Keratinocyte (primary cell): ENCODE data around the gene RGMA. TPM values are rescaled to one million over a fixed set of nuclear protein-coding genes. Genes with fewer than 3 reads are reported as not detected.

Source experiments
- DNase-seq: peaks from one replicate; pipeline ENCODE4 v3.0.0-alpha.2; 2011; ENCODE audit warnings: low read depth, missing footprints, low spot score
- FAIRE-seq: peaks from 2 replicates; lab custom pipeline; 2011; peaks lifted over from hg19 to GRCh38; lab: Jason Lieb, UNC
- H2AFZ ChIP-seq: 2 replicates; pipeline ENCODE4 v1.6.0; 2012; ENCODE audit warnings: low read length, control low read depth, inconsistent platforms; ENCODE audit not compliant: control insufficient read depth
- H3K27ac ChIP-seq: 2 replicates; pipeline ENCODE4 v1.5.1; 2011; ENCODE audit warnings: low read length; ENCODE audit not compliant: control insufficient read depth, insufficient read depth
- H3K27me3 ChIP-seq: 3 replicates; pipeline ENCODE4 v1.6.0; 2011; ENCODE audit warnings: low read length; ENCODE audit not compliant: control insufficient read depth, insufficient read depth; ENCODE audit errors: extremely low read depth
- H3K36me3 ChIP-seq, 2 experiments: 2 replicates in 1 of 2; 3 replicates in 1 of 2; pipeline ENCODE4 v1.5.1; 2011; ENCODE audit warnings: low read length in 2 of 2, mild to moderate bottlenecking in 1 of 2; ENCODE audit not compliant: control insufficient read depth in 2 of 2, insufficient read depth in 2 of 2; ENCODE audit errors: extremely low read depth in 1 of 2
- H3K4me1 ChIP-seq: 3 replicates; pipeline ENCODE4 v1.5.1; 2011; ENCODE audit warnings: low read length; ENCODE audit not compliant: control insufficient read depth, insufficient read depth; ENCODE audit errors: extremely low read depth
- H3K4me2 ChIP-seq: 3 replicates; pipeline ENCODE4 v1.6.0; 2011; ENCODE audit warnings: low read depth, low read length; ENCODE audit not compliant: control insufficient read depth, insufficient read depth; ENCODE audit errors: extremely low read depth
- H3K4me3 ChIP-seq, 3 experiments: fragments of 200-600 bp in 1 of 3; sonication (generic) in 1 of 3; 2 replicates in 2 of 3; 3 replicates in 1 of 3; pipeline ENCODE4 v1.5.1; 2011 to 2016; ENCODE audit warnings: low read length in 3 of 3, mild to moderate bottlenecking in 3 of 3, control low read depth in 2 of 3, inconsistent platforms in 1 of 3, low read depth in 1 of 3, mixed read lengths in 1 of 3, mixed run types in 1 of 3, moderate library complexity in 1 of 3; ENCODE audit not compliant: control insufficient read depth in 2 of 3, insufficient read depth in 2 of 3; ENCODE audit errors: extremely low read depth in 1 of 3
- H3K79me2 ChIP-seq: 2 replicates; pipeline ENCODE4 v1.6.0; 2012; ENCODE audit warnings: low read length; ENCODE audit not compliant: control insufficient read depth, insufficient read depth
- H3K9ac ChIP-seq: 3 replicates; pipeline ENCODE4 v1.6.0; 2011; ENCODE audit warnings: low read length; ENCODE audit not compliant: control insufficient read depth, insufficient read depth; ENCODE audit errors: extremely low read depth
- H3K9me1 ChIP-seq: 3 replicates; pipeline ENCODE4 v1.6.0; 2011; ENCODE audit warnings: low read length; ENCODE audit not compliant: control insufficient read depth, insufficient read depth; ENCODE audit errors: extremely low read depth
- H3K9me3 ChIP-seq: 2 replicates; pipeline ENCODE4 v1.5.1; 2012; ENCODE audit warnings: low read depth, low read length; ENCODE audit not compliant: control insufficient read depth
- H4K20me1 ChIP-seq: 3 replicates; pipeline ENCODE4 v1.6.0; 2011; ENCODE audit warnings: low read length; ENCODE audit not compliant: control insufficient read depth, insufficient read depth; ENCODE audit errors: extremely low read depth
- EZH2 ChIP-seq: IDR thresholded peaks from one replicate; pipeline ENCODE4 v1.6.1; 2012; ENCODE audit warnings: inconsistent platforms, mild to moderate bottlenecking, low read length, moderate library complexity
- dilution Hi-C: fragments of 300-500 bp; cut with MboI; formaldehyde crosslinking; loops from one replicate; pipeline ENCODE4 v1.7.0; 2020; ENCODE audit warnings: low sequenced_read_pairs; ENCODE audit not compliant: extremely low pct_ligation_motif_present
- polyA plus RNA-seq, 5 experiments: library from polyadenylated mRNA; depleted of rRNA in 3 of 5; stranded (reverse) in 3 of 5; stranded (forward) in 1 of 5; unstranded in 1 of 5; fragments of >200 nt; gene quantifications; 1 replicate in 1 of 5; 2 replicates in 3 of 5; 3 replicates in 1 of 5; pipeline versions ENCODE4 v1.2.1 to v1.2.3, GENCODE V29; 2011 to 2012; ENCODE audit warnings: missing spikeins in 2 of 5, low read depth in 1 of 5, low replicate concordance in 1 of 5
- TF ChIP-seq, protein P1 (sequence below), 3 experiments: IDR thresholded peaks in 1 of 3; conservative IDR thresholded peaks in 1 of 3; optimal IDR thresholded peaks in 1 of 3; 2 replicates in 2 of 3; 3 replicates in 1 of 3; pipeline versions ENCODE3 to v1.5.1; 2011; ENCODE audit warnings: low read length in 3 of 3, mild to moderate bottlenecking in 3 of 3, moderate library complexity in 2 of 3, control low read depth in 1 of 3, inconsistent platforms in 1 of 3; ENCODE audit not compliant: insufficient read depth in 2 of 3; ENCODE audit errors: extremely low read depth in 1 of 3

RGMA gene
- polyA plus RNA-seq, 1 donor (not counting 4 experiments of a cell fraction or from before 2014, with no cell fraction given) = 0.18 TPM

DNA sequence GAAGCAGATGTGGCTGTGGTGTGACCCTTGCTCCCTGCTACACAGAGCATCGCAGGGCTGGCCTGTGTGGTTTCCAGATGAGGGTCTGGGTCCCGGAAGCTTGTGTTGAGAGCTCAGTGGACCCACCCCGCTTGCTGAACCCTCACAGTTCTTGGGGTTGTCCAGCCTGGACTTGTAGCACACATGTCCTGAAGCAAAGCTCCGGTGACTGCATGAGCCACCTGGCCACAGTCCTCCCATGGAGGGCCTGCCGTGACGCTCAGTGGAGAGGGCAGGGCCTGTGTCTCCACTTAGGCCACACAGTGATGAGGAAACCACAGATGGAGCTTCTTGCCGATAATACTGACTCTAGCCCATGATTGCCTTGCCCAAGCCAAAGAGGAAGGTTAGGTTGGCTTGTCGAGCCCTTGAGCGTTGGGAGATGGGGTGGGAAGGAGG is 62.6 kb downstream of the RGMA start:
- Histone ChIP-seq H3K27ac (no peak overlapping the region), H3K9me1 (peaks cover 13% of the 10 kb centered on the region), H3K9ac (no peak overlapping the region), H2AFZ (no peak overlapping the region), H3K4me3 (no peak overlapping the region), H3K79me2 (peaks cover 16% of the 10 kb centered on the region), H3K4me2 (no peak overlapping the region), H4K20me1 (peaks cover 19% of the 10 kb centered on the region), H3K27me3 (no peaks in the 10 kb centered on the region), H3K9me3 (no peaks in the 10 kb centered on the region), H3K36me3 (peaks cover 34 to 48% of the 10 kb centered on the region in 2 experiments), H3K4me1 (peaks cover 34% of the 10 kb centered on the region)
- DNase-seq (no peak), FAIRE-seq (no peak)
- TF ChIP-seq, protein P1, sequence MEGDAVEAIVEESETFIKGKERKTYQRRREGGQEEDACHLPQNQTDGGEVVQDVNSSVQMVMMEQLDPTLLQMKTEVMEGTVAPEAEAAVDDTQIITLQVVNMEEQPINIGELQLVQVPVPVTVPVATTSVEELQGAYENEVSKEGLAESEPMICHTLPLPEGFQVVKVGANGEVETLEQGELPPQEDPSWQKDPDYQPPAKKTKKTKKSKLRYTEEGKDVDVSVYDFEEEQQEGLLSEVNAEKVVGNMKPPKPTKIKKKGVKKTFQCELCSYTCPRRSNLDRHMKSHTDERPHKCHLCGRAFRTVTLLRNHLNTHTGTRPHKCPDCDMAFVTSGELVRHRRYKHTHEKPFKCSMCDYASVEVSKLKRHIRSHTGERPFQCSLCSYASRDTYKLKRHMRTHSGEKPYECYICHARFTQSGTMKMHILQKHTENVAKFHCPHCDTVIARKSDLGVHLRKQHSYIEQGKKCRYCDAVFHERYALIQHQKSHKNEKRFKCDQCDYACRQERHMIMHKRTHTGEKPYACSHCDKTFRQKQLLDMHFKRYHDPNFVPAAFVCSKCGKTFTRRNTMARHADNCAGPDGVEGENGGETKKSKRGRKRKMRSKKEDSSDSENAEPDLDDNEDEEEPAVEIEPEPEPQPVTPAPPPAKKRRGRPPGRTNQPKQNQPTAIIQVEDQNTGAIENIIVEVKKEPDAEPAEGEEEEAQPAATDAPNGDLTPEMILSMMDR (optimal IDR thresholded peaks at IDR 0.05 in 1 of 3, IDR thresholded peaks at IDR 0.05 in 1 of 3, conservative IDR thresholded peaks at IDR 0.05 in 1 of 3; ENCODE audit: extremely low read depth in 1 of 3, insufficient read depth in 2 of 3, low read length in 3 of 3) = no peak
- no peak for TF ChIP-seq EZH2
- dilution Hi-C loops = no loop called here

GRCh38 chr15:93025625-93025982 is 63.4 kb downstream of the RGMA start:
- Histone ChIP-seq H3K4me1 (peaks cover 34% of the 10 kb centered on the region), H2AFZ (no peak overlapping the region), H3K4me3 (no peak overlapping the region), H3K9ac (no peak overlapping the region), H3K9me3 (no peaks in the 10 kb centered on the region), H3K9me1 (peaks cover 13% of the 10 kb centered on the region), H3K27me3 (no peaks in the 10 kb centered on the region), H3K27ac (no peak overlapping the region), H3K4me2 (no peak overlapping the region), H3K79me2 (peaks cover 20% of the 10 kb centered on the region), H4K20me1 (peaks cover 19% of the 10 kb centered on the region), H3K36me3 (peaks cover 39 to 52% of the 10 kb centered on the region in 2 experiments)
- TF ChIP-seq, protein P1 (optimal IDR thresholded peaks at IDR 0.05 in 1 of 3, IDR thresholded peaks at IDR 0.05 in 1 of 3, conservative IDR thresholded peaks at IDR 0.05 in 1 of 3; ENCODE audit: extremely low read depth in 1 of 3, insufficient read depth in 2 of 3, low read length in 3 of 3) = no peak
- no peak for DNase-seq
- dilution Hi-C loops = no loop called here
- no peak for FAIRE-seq
